ENCODE results near the gene PURB. TPM values are rescaled to one million over a fixed set of nuclear protein-coding genes. Genes with fewer than 3 reads are reported as not detected.
A peak's percentile ranks its signal among the peaks of the same experiment; 100 is the strongest.

Gene PURB
- total and polyA plus RNA-seq, 4 donors: 0.92 to 11.4 (median 5.8) TPM

DNA sequence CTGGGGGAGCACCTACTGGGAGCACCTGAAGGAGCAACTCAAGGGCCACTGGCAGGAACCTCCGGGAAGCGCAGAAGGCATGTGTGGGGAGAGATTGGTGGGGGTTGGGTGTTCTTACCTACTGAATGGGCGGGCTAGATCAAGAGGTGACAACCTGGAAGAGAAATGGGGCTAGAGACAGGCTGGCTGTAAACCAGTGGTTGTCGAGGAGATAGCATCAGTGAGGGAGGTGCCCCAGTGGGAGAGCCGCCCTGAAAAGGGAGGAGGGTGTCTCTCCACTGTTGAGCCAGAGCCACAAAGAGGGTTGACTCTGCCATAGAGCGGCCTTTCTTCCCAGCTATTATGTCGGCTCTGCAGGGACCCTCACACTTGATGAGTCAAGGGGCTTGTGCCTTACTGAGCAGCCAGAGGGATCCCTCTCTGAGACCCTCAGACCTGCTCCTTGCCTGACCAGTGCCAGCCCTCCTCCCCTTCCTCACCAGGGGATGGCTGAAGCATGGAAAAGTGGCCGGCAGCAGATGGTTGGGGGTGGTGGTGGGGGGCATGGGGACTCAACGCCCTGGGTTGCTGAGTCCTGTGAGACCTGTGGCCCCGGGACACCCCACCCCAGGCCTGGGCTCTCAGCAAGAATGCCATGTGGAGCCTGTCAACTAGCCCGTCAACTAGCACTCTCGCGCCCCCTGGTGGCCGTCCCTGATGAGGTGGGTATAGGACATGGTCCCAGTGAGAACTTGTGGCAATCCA is 36.4 kb upstream of the PURB start:
- Histone ChIP-seq H3K4me1 (ENCODE audit: control insufficient read depth in 4 of 4, insufficient read depth in 4 of 4, low read length in 3 of 4) (no peaks in the 10 kb centered on the region), H3K4me3 (ENCODE audit: low read depth in 1 of 3, low read length in 3 of 3) (no peak overlapping the region), H3K9me3 (ENCODE audit: control insufficient read depth in 4 of 4, low read length in 3 of 4) (no peaks in the 10 kb centered on the region), H3K27ac (ENCODE audit: low read depth in 1 of 2, low read length in 2 of 2) (no peak overlapping the region), H3K27me3 (ENCODE audit: control insufficient read depth in 4 of 4, insufficient read depth in 4 of 4, low read length in 3 of 4) (peaks cover 0 to under 1% (median 0%) of the 10 kb centered on the region in 4 donors), H3K9ac (ENCODE audit: low read depth in 1 of 2, low read length in 2 of 2) (no peak overlapping the region), H3K36me3 (ENCODE audit: control insufficient read depth in 4 of 4, insufficient read depth in 3 of 4, low read depth in 1 of 4, low read length in 3 of 4) (no peaks in the 10 kb centered on the region)
- no peak for TF ChIP-seq RXRA (IDR thresholded peaks at IDR 0.05)
- TF ChIP-seq CTCF (IDR thresholded peaks at IDR 0.05; ENCODE audit: low read depth, low read length, missing input control): peak; percentile 84
- peak; percentile 83 to 92 for TF ChIP-seq RAD21 (IDR thresholded peaks at IDR 0.05)
- no peak for TF ChIP-seq HNF4A (conservative IDR thresholded peaks at IDR 0.05)
- DNase-seq (ENCODE audit: low spot score): peak; percentile 97
- 37% methylated on average over 14 of the region's 14 CpGs for WGBS

GRCh38 chr7:44920119-44920518 is 34.8 kb upstream of the PURB start:
- TF ChIP-seq RXRA (IDR thresholded peaks at IDR 0.05) (no peak), EGR1 (IDR thresholded peaks at IDR 0.05; ENCODE audit: low read depth in 2 of 2) (no peak), JUND (IDR thresholded peaks at IDR 0.05) (no peak), NR2F2 (IDR thresholded peaks at IDR 0.05) (no peak), FOXA2 (IDR thresholded peaks at IDR 0.05) (no peak), SP1 (IDR thresholded peaks at IDR 0.05) (no peak), MAX (IDR thresholded peaks at IDR 0.05) (no peak), RAD21 (IDR thresholded peaks at IDR 0.05) (no peak), CTCF (IDR thresholded peaks at IDR 0.05; ENCODE audit: low read depth, low read length, missing input control) (no peak), HNF4G (IDR thresholded peaks at IDR 0.05) (no peak), FOXA1 (IDR thresholded peaks at IDR 0.05) (no peak), TAF1 (conservative IDR thresholded peaks at IDR 0.05) (no peak), HNF4A (conservative IDR thresholded peaks at IDR 0.05) (no peak), GABPA (IDR thresholded peaks at IDR 0.05 in 1 of 2, conservative IDR thresholded peaks at IDR 0.05 in 1 of 2) (no peak)
- TF ChIP-seq, protein P1, sequence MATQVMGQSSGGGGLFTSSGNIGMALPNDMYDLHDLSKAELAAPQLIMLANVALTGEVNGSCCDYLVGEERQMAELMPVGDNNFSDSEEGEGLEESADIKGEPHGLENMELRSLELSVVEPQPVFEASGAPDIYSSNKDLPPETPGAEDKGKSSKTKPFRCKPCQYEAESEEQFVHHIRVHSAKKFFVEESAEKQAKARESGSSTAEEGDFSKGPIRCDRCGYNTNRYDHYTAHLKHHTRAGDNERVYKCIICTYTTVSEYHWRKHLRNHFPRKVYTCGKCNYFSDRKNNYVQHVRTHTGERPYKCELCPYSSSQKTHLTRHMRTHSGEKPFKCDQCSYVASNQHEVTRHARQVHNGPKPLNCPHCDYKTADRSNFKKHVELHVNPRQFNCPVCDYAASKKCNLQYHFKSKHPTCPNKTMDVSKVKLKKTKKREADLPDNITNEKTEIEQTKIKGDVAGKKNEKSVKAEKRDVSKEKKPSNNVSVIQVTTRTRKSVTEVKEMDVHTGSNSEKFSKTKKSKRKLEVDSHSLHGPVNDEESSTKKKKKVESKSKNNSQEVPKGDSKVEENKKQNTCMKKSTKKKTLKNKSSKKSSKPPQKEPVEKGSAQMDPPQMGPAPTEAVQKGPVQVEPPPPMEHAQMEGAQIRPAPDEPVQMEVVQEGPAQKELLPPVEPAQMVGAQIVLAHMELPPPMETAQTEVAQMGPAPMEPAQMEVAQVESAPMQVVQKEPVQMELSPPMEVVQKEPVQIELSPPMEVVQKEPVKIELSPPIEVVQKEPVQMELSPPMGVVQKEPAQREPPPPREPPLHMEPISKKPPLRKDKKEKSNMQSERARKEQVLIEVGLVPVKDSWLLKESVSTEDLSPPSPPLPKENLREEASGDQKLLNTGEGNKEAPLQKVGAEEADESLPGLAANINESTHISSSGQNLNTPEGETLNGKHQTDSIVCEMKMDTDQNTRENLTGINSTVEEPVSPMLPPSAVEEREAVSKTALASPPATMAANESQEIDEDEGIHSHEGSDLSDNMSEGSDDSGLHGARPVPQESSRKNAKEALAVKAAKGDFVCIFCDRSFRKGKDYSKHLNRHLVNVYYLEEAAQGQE (IDR thresholded peaks at IDR 0.05): no peak
- TF ChIP-seq, protein P2, sequence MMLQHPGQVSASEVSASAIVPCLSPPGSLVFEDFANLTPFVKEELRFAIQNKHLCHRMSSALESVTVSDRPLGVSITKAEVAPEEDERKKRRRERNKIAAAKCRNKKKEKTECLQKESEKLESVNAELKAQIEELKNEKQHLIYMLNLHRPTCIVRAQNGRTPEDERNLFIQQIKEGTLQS (IDR thresholded peaks at IDR 0.05): no peak
- no peaks in the 10 kb centered on the region for H3K36me3 ChIP-seq (ENCODE audit: control insufficient read depth in 4 of 4, insufficient read depth in 3 of 4, low read depth in 1 of 4, low read length in 3 of 4)

More at GRCh38 chr7:44920119-44920518, 34.8 kb upstream of the PURB start:
- no peak overlapping the region for H3K4me3 ChIP-seq (ENCODE audit: low read depth in 1 of 3, low read length in 3 of 3)
- no peaks in the 10 kb centered on the region for H3K9me3 ChIP-seq (ENCODE audit: control insufficient read depth in 4 of 4, low read length in 3 of 4)
- WGBS: 81% methylated on average over 3 of the region's 3 CpGs
- no peak for DNase-seq (ENCODE audit: low spot score)
- no peak overlapping the region for H3K9ac ChIP-seq (ENCODE audit: low read depth in 1 of 2, low read length in 2 of 2)
- no peak overlapping the region for H3K27ac ChIP-seq (ENCODE audit: low read depth in 1 of 2, low read length in 2 of 2)
- H3K4me1 ChIP-seq (ENCODE audit: control insufficient read depth in 4 of 4, insufficient read depth in 4 of 4, low read length in 3 of 4): no peaks in the 10 kb centered on the region
- no peaks in the 10 kb centered on the region for H3K27me3 ChIP-seq (ENCODE audit: control insufficient read depth in 4 of 4, insufficient read depth in 4 of 4, low read length in 3 of 4)

Measured in liver (tissue), 9 donors.